ENCODE results near the gene SLC66A3.

DNA sequence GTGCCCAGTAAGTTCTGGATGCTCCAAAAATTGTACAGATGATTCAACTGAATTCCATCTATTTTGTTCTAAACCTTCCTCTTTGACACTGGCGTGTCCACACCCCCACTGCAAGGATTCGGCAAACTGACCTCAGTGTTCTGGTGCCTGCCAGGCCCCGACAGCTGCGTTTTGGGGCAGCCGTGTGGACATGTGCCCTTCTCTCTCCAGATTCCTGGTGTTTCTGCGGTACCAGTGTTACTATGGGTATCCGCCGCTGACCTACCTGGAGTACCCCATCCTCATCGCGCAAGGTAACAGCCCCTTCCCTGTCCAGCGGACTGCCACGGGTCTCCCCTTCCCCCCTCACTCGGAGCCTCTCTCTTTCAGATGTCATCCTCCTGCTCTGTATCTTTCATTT, 5.0 kb downstream of the SLC66A3 start:
- TF ChIP-seq ZNF416 (tag by site-specific recombination; IDR thresholded peaks at IDR 0.05) = no peak
- TF ChIP-seq ZNF2 (tag by site-specific recombination; IDR thresholded peaks at IDR 0.05) = no peak
- no peak for TF ChIP-seq KLF10 (tag by site-specific recombination; IDR thresholded peaks at IDR 0.05)
- TF ChIP-seq ZEB2 (tag by site-specific recombination; IDR thresholded peaks at IDR 0.05) = no peak
- TF ChIP-seq CTCF (tag by site-specific recombination; IDR thresholded peaks at IDR 0.05) = no peak
- no peak for TF ChIP-seq ZNF530 (tag by site-specific recombination; IDR thresholded peaks at IDR 0.05; ENCODE audit: low read depth)
- no peak for TF ChIP-seq ZNF548 (tag by site-specific recombination; IDR thresholded peaks at IDR 0.05)
- no peak for TF ChIP-seq RBAK (tag by site-specific recombination; IDR thresholded peaks at IDR 0.05)
- TF ChIP-seq KLF16 (tag by site-specific recombination; IDR thresholded peaks at IDR 0.05) = no peak
